IgD-negative memory B cell (primary cell): ENCODE results near the gene MATR3. TPM values are rescaled to one million over a fixed set of nuclear protein-coding genes. Genes with fewer than 3 reads are reported as not detected.
A peak's percentile ranks its signal among the peaks of the same experiment; 100 is the strongest.
"Not testable (repeated sequence)": the region's sequence is repeated elsewhere in the genome, so short reads cannot be mapped to it uniquely, and the experiment has no call there.

ENCODE experiments used
- H3K27ac Mint-ChIP-seq, 3 donors: one replicate each; pipeline ENCODE4 v1.8.0; 2020 to 2022; ENCODE audit warnings: mild to moderate bottlenecking in 3 of 3, mixed read lengths in 3 of 3, moderate library complexity in 1 of 3
- H3K27me3 Mint-ChIP-seq: one replicate; pipeline ENCODE4 v1.8.0; 2021; ENCODE audit warnings: mixed read lengths
- H3K36me3 Mint-ChIP-seq: one replicate; pipeline ENCODE4 v1.8.0; 2020; ENCODE audit warnings: mild to moderate bottlenecking, mixed read lengths
- H3K4me1 Mint-ChIP-seq, 3 donors: one replicate each; pipeline ENCODE4 v1.8.0; 2020 to 2022; ENCODE audit warnings: mixed read lengths in 3 of 3, mild to moderate bottlenecking in 1 of 3
- H3K4me3 Mint-ChIP-seq, 4 donors: one replicate each; pipeline ENCODE4 v1.8.0; 2020 to 2022; ENCODE audit warnings: mild to moderate bottlenecking in 4 of 4, mixed read lengths in 4 of 4, moderate library complexity in 3 of 4
- H3K9me3 Mint-ChIP-seq, 3 donors: one replicate each; pipeline ENCODE4 v1.8.0; 2020 to 2021; ENCODE audit warnings: mixed read lengths in 3 of 3, mild to moderate bottlenecking in 1 of 3
- polyA plus RNA-seq: library from polyadenylated mRNA; unstranded; fragments of 300-500 nt; fragmentation: Illumina TruSeq; gene quantifications from one replicate; pipeline ENCODE4 v1.2.3, GENCODE V29; 2021

Gene MATR3
- polyA plus RNA-seq, 1 donor from 2014 or later: 346 TPM

- H3K36me3 Mint-ChIP-seq: peaks cover 6% of the 10 kb centered on the region
- H3K4me3 Mint-ChIP-seq: peak overlapping the region; percentile 61 to 100 (median 89)
- no peaks in the 10 kb centered on the region for H3K27me3 Mint-ChIP-seq
Observed at GRCh38 chr5:139297439-139298133, 4.0 kb downstream of the MATR3 start.

DNA sequence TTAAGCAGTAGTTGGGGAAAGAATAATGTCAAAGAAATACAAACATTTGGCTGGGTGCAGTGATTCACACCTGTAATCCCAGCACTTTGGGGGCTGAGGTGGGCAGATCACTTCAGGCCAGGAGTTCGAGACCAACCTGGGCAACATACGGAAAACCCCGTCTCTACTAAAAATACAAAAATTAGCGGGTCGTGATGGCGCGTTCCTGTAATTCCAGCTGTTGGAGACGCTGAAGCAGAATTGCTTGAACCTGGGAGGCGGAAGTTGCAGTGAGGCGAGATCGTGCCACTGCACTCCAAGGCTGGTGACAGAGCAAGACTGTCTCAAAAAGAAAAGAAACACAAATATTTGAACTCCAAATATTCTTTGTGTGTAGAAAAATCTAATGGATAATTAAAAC is 4.7 kb downstream of the MATR3 start:
- Mint-ChIP-seq H3K4me3 (peak overlapping the region; percentile 61 to 100 (median 89)), H3K27me3 (no peaks in the 10 kb centered on the region), H3K27ac (peak overlapping the region in 2 of 3 donors; percentile 52 to 88), H3K36me3 (peaks cover 6% of the 10 kb centered on the region), H3K9me3 (no peaks in the 10 kb centered on the region), H3K4me1 (peaks cover 56 to 73% (median 71%) of the 10 kb centered on the region in 3 donors)

More at GRCh38 chr5:139297439-139298133, 4.0 kb downstream of the MATR3 start:
- H3K9me3 Mint-ChIP-seq: no peaks in the 10 kb centered on the region
- peak overlapping the region in 1 of 3 donors; percentile 52 for H3K27ac Mint-ChIP-seq
- peaks cover 50 to 71% (median 65%) of the 10 kb centered on the region in 3 donors for H3K4me1 Mint-ChIP-seq

DNA sequence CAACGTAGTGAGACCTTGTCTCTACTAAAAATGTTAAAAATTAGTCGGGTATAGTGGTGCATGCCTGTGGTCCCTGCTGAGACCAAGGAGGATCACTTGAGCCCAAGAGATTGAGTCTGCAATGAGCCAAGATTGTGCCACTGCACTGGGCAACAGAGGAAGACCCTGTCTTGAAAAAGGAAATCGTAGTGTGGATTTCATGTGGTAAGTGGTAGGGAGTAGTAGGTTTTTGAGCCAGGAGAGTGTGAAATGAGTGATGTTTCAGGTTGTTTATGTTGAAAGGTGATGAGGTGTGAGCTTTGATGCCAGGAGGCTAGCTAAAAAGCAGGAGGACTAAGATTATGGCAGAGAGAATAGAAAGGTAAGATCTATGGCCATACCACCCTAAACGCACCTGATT is 5.9 kb downstream of the MATR3 start:
- peak overlapping the region in 2 of 3 donors; percentile 52 to 88 for H3K27ac Mint-ChIP-seq
- H3K36me3 Mint-ChIP-seq: peaks cover 4% of the 10 kb centered on the region
- H3K4me1 Mint-ChIP-seq: peaks cover 66 to 79% (median 70%) of the 10 kb centered on the region in 3 donors
- H3K4me3 Mint-ChIP-seq: peak overlapping the region; percentile 51 to 100 (median 85)
- no peaks in the 10 kb centered on the region for H3K9me3 Mint-ChIP-seq
- H3K27me3 Mint-ChIP-seq: no peaks in the 10 kb centered on the region

GRCh38 chr5:139301808-139302499 is 8.4 kb downstream of the MATR3 start:
- Mint-ChIP-seq H3K36me3 (no peaks in the 10 kb centered on the region), H3K4me1 (peaks cover 70 to 83% (median 71%) of the 10 kb centered on the region in 3 donors), H3K27ac (peak overlapping the region; percentile 20 to 84 (median 81)), H3K4me3 (peak overlapping the region; percentile 38 to 80 (median 64)), H3K27me3 (no peaks in the 10 kb centered on the region), H3K9me3 (no peaks in the 10 kb centered on the region)

DNA sequence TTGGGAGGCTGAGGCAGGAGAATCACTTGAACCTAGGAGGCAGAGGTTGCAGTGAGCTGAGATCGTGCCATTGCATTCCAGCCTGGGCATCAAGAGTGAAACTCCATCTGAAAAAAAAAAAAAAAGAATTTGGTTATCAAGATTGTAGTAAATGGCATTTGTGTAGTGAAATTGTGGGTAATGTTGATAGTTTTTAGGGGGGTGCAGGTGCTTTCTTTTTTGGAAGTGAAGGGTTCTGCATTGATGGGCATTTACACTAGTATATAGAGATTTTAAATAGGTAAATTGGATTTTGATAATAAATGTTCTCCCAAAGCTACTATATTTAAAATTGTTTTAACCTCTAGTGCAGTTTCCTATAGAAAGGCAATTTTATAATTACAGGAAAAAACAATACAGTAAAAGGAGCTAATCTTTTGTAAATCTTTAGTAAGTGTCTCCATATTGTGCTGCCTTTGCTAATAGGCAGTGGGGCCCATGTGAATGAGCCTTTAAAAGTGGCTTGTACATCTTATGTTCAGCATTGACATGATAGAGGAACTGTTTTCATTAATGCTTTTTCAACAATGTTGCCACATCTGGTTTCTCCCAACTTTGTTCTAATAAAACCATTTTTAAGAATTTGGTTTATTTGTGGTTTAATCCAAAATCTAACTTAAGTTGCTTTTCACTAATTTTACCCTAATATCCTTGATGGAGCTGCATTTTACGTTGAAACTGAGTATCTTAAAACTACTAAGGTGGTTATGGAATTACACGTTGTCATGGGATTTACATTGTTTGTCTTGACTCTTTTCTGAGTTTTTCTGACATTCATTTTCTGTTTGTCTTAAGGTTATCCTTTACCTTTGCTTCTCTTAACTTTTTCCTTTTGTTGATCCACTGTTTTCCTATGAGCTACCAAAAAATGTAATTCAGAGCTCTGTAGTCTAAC is 11.1 kb downstream of the MATR3 start:
- Mint-ChIP-seq H3K9me3 (no peaks in the 10 kb centered on the region), H3K27ac (no peak overlapping the region)

DNA sequence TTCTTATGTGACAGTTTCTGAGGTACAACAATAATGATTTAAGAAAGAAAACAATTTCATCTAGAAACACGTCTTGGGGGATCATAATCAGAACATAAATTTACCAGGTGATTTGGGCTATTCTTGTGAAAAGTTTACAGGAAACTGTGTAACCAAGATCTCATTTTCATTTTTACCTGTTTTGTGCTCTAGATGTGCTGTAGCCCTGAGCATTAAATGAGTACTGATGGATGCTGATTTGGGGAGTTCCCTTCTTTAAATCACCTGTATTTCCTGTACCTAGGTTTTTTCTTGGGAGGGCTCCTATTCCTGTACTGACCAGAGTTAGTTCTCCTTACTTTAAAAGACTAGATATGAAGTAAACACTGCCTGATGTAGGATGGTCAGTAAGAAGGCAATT is 12.7 kb downstream of the MATR3 start:
- Mint-ChIP-seq H3K4me3 (peak overlapping the region in 2 of 4 donors; percentile 35 to 39), H3K27me3 (no peaks in the 10 kb centered on the region), H3K36me3 (no peaks in the 10 kb centered on the region), H3K4me1 (peaks cover 75 to 81% (median 81%) of the 10 kb centered on the region in 3 donors), H3K27ac (peak overlapping the region; percentile 6 to 18 (median 12)), H3K9me3 (no peaks in the 10 kb centered on the region)

More for the DNA sequence above, 11.1 kb downstream of the MATR3 start:
- H3K27me3 Mint-ChIP-seq: no peaks in the 10 kb centered on the region
- H3K4me3 Mint-ChIP-seq: peak overlapping the region; percentile 14 to 80 (median 42)
- no peaks in the 10 kb centered on the region for H3K36me3 Mint-ChIP-seq
- peaks cover 64 to 77% (median 71%) of the 10 kb centered on the region in 3 donors for H3K4me1 Mint-ChIP-seq

DNA sequence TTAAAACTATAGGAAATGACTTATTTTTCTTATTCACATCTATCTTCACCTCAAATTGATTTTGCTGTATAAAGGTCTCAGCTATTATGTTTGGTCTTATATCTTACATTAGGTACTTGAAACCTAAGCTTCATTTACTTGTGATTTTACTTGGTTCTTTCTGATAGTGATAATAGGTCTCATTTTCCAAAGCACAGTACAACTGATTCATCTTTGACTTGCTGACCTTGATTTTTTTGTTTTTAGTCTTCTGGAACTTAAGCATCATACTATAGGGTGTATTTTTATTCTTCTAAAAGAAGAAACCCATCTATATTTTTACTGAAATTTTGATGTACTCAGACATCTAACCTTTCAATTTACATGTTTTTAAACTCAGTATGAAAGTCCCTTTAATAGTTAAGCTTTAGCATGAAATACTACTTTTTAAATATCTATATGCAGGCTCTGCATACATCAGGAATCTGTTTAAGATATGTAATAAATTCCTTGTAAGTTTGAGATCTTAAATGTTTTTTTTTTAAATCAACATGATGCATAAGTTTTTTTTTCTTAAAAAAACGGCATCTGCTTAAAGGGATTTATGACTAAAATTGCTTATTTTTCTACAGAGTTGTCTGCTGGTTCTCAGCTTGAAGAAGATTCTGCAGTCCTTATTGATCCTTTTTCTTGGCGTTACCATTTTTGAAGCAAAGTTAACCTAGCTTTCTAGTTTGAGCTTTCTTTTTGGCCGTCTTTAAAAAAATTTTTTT is 13.3 kb downstream of the MATR3 start:
- Mint-ChIP-seq H3K4me3 (peak overlapping the region in 2 of 4 donors; percentile 35 to 39), H3K9me3 (no peaks in the 10 kb centered on the region), H3K36me3 (no peaks in the 10 kb centered on the region), H3K4me1 (peaks cover 73 to 80% (median 79%) of the 10 kb centered on the region in 3 donors), H3K27me3 (no peaks in the 10 kb centered on the region), H3K27ac (peak overlapping the region in 2 of 3 donors; percentile 6 to 18)

DNA sequence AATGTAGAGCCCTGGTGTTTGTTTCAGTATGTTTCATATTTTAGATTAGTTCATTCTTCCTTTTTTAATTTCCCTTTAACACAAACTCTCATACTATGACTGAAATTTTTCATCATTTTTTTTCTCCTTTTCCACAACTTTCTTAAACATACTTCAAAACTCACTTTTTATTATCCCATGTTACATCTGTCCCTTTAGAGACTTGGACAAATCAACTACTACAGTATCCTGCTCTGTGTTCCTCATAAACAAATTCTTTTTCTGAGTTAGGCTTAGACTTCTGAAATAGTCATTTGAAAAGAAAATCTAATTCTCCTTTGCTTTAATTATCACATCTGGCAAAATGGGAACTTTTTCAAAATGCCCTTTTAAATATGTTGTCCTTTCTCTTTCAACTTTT is 15.3 kb downstream of the MATR3 start:
- Mint-ChIP-seq H3K9me3 (no peaks in the 10 kb centered on the region), H3K4me1 (peaks cover 66 to 74% (median 68%) of the 10 kb centered on the region in 3 donors), H3K27ac (peak overlapping the region in 1 of 3 donors; percentile 52), H3K4me3 (peak overlapping the region in 3 of 4 donors; percentile 0 to 81 (median 3)), H3K36me3 (no peaks in the 10 kb centered on the region), H3K27me3 (no peaks in the 10 kb centered on the region)

DNA sequence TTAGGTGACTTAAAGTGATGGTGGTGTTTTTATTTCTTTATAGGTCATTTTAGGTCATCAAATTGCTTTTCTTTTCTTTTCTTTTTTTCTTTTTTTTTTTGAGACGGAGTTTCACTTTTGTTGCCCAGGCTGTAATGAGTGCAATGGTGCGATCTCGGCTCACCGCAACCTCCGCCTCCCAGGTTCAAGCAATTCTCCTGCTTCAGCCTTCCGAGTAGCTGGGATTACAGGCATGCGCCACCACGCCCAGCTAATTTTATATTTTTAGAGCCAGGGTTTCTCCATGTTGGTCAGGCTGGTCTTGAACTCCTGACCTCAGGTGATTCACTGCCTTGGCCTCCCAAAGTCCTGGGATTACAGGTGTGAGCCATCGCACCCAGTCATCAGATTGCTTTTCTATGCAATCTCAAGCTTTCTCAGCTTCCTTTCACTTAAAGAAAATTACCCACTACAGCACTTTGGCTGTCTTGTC is 17.2 kb downstream of the MATR3 start:
- H3K27ac Mint-ChIP-seq: peak overlapping the region; percentile 31 to 63 (median 54)
- peaks cover 57 to 69% (median 67%) of the 10 kb centered on the region in 3 donors for H3K4me1 Mint-ChIP-seq
- not testable (repeated sequence) for H3K36me3 Mint-ChIP-seq, H3K27me3 Mint-ChIP-seq, H3K9me3 Mint-ChIP-seq
- H3K4me3 Mint-ChIP-seq: peak overlapping the region in 3 of 4 donors; percentile 29 to 63 (median 46)

DNA sequence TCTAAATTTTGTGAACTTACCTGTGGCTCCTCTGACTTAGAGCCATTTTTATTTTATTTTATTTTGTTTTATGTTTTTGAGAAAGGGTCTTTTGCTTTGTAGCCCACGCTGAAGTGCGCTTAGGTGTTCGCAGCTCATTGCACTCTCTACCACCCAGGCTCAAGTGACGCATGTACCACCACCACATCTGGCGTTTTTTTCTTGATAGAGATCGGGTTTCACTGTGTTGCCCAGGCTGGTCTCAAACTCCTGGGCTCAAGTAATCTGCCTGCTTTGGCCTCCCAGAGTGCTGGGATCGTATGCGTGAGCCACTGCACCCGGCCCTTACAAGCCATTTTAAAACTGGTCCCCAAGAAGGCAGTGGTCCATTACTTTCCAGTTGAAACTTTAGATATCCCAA is 18.5 kb downstream of the MATR3 start:
- Mint-ChIP-seq H3K9me3 (no peaks in the 10 kb centered on the region), H3K36me3 (no peaks in the 10 kb centered on the region), H3K4me3 (no peak overlapping the region), H3K27ac (no peak overlapping the region), H3K27me3 (no peaks in the 10 kb centered on the region), H3K4me1 (peaks cover 47 to 59% (median 58%) of the 10 kb centered on the region in 3 donors)

DNA sequence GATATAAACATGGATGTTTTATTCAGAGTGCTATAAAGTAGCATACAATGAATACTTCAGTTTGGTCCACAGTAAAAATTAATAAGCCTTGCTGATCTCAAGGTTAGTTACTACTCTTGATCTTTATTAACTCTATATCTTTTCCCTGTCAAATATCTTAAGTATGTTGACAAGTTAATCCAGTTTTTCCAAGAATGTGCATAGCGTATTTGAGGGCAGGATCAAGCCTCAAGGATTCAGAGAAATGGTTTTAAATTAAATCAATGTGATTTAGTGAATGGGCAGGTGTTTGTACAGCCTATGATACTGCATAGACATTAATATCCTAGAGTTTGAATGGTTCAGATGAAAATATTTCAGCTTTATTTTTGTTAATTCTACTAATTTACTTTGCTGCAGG is 20.7 kb downstream of the MATR3 start:
- H3K4me3 Mint-ChIP-seq: no peak overlapping the region
- H3K27ac Mint-ChIP-seq: no peak overlapping the region
- H3K27me3 Mint-ChIP-seq: no peaks in the 10 kb centered on the region
- H3K36me3 Mint-ChIP-seq: no peaks in the 10 kb centered on the region
- H3K9me3 Mint-ChIP-seq: no peaks in the 10 kb centered on the region
- H3K4me1 Mint-ChIP-seq: peaks cover 26 to 42% (median 40%) of the 10 kb centered on the region in 3 donors

- Mint-ChIP-seq H3K27ac (peak overlapping the region in 2 of 3 donors; percentile 47 to 50), H3K27me3 (no peaks in the 10 kb centered on the region), H3K36me3 (no peaks in the 10 kb centered on the region), H3K4me3 (peak overlapping the region in 1 of 4 donors; percentile 60), H3K9me3 (no peaks in the 10 kb centered on the region), H3K4me1 (peaks cover 22 to 36% (median 35%) of the 10 kb centered on the region in 3 donors)
Observed at GRCh38 chr5:139315056-139315615, 21.6 kb downstream of the MATR3 start.

- Mint-ChIP-seq H3K36me3 (peaks cover 3% of the 10 kb centered on the region), H3K27ac (peak overlapping the region; percentile 40 to 94 (median 91)), H3K27me3 (no peaks in the 10 kb centered on the region), H3K4me1 (peaks cover 3 to 4% (median 4%) of the 10 kb centered on the region in 3 donors), H3K4me3 (peak overlapping the region in 1 of 4 donors; percentile 61), H3K9me3 (no peaks in the 10 kb centered on the region)
Observed at GRCh38 chr5:139335811-139336210, 42.3 kb downstream of the MATR3 start.
